AG04450 (cell line): Measurements from ENCODE around the gene CNIH3. TPM values are rescaled to one million over a fixed set of nuclear protein-coding genes. Genes with fewer than 3 reads are reported as not detected.

ENCODE experiments used
- CTCF ChIA-PET: fragments of 300-600, 350-600 bp; formaldehyde crosslinking; extraction: SDS; loops from one replicate; lab custom pipeline; 2022; ENCODE audit warnings: antibody characterized with exemption, inconsistent platforms; lab: Charles Lee
- POLR2A ChIA-PET: fragments of 350-600 bp; formaldehyde crosslinking; extraction: SDS; loops from one replicate; lab custom pipeline; 2021; ENCODE audit warnings: antibody characterized with exemption, inconsistent platforms; lab: Yijun Ruan, JAX
- DNase-seq: peaks from one replicate; pipeline ENCODE4 v3.0.0-alpha.2; 2011; ENCODE audit warnings: low read depth, low spot score
- H3K27ac ChIP-seq: one replicate; pipeline ENCODE4 v1.5.1; 2012; ENCODE audit warnings: low read depth, low read length, control low read depth
- H3K27me3 ChIP-seq: one replicate; pipeline ENCODE4 v1.6.0; 2012; ENCODE audit warnings: low read length; ENCODE audit not compliant: control insufficient read depth, insufficient read depth
- H3K4me3 ChIP-seq: 2 replicates; pipeline ENCODE4 v1.5.1; 2011; ENCODE audit warnings: mild to moderate bottlenecking, low read depth, low read length, control low read depth
- H3K9me3 ChIP-seq: 2 replicates; pipeline ENCODE4 v1.5.1; 2012; ENCODE audit warnings: low read length; ENCODE audit not compliant: control insufficient read depth, insufficient read depth
- polyA plus RNA-seq: library from polyadenylated mRNA; depleted of rRNA; stranded (reverse); fragments of >200 nt; gene quantifications from 2 replicates; pipeline ENCODE4 v1.2.3, GENCODE V29; 2011
- TF ChIP-seq, protein P1 (sequence below): IDR thresholded peaks from 2 replicates; pipeline ENCODE4 v1.5.1; 2011; ENCODE audit warnings: low read depth, low read length, control low read depth, inconsistent platforms

Gene CNIH3
- polyA plus RNA-seq, 1 experiment, result 6.5 TPM

DNA sequence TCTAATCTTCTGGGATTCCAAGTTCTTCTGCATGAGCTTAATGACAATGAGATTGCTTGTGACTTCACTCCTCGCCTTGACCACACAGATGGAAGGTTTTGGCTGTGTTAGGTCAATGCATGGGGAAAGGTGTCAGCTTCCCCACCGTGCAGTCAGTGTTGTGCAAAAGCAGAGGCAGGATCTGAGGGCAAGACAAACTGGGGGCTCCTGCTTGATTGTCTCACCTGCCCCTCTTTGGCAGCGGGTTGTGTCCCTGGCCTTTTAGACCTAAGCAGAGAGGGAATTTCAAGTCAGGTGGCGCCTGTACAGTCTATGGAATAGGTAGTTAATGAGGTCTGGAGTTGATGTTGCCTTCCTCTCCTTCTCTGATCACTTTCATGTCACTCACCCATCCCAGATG lies 150.1 kb downstream of the CNIH3 start:
- TF ChIP-seq, protein P1, sequence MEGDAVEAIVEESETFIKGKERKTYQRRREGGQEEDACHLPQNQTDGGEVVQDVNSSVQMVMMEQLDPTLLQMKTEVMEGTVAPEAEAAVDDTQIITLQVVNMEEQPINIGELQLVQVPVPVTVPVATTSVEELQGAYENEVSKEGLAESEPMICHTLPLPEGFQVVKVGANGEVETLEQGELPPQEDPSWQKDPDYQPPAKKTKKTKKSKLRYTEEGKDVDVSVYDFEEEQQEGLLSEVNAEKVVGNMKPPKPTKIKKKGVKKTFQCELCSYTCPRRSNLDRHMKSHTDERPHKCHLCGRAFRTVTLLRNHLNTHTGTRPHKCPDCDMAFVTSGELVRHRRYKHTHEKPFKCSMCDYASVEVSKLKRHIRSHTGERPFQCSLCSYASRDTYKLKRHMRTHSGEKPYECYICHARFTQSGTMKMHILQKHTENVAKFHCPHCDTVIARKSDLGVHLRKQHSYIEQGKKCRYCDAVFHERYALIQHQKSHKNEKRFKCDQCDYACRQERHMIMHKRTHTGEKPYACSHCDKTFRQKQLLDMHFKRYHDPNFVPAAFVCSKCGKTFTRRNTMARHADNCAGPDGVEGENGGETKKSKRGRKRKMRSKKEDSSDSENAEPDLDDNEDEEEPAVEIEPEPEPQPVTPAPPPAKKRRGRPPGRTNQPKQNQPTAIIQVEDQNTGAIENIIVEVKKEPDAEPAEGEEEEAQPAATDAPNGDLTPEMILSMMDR, result no peak
- H3K9me3 ChIP-seq, result no peaks in the 10 kb centered on the region
- H3K4me3 ChIP-seq, result no peak overlapping the region
- CTCF ChIA-PET, result no interaction called here
- DNase-seq, result no peak
- H3K27ac ChIP-seq, result no peak overlapping the region
- H3K27me3 ChIP-seq, result peaks cover 3% of the 10 kb centered on the region
- POLR2A ChIA-PET, result no interaction called here

DNA sequence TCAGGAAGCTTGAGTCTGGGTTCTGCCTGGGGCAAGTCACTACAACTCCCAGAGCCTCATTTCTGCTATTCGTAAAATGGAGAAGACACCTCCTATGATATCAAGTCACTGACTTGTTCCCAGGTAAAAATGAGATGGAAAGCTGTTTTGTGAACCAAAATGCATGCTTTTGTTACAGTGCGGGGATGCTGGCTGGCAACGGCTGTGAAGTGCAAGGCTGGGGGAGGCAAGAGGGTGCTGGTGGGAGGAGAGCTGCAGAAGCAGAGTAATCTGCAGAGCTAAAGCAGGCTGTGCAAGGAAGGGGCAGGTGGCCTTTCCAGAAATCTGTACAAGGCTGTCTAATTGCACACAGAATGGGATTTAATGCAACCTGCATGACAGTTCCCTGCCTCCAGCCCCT lies 150.9 kb downstream of the CNIH3 start:
- Histone ChIP-seq H3K4me3 (no peak overlapping the region), H3K27ac (no peak overlapping the region), H3K27me3 (peaks cover 3% of the 10 kb centered on the region), H3K9me3 (no peaks in the 10 kb centered on the region)
- CTCF ChIA-PET, result no interaction called here
- TF ChIP-seq, protein P1, result no peak
- DNase-seq, result no peak
- POLR2A ChIA-PET, result no interaction called here

DNA sequence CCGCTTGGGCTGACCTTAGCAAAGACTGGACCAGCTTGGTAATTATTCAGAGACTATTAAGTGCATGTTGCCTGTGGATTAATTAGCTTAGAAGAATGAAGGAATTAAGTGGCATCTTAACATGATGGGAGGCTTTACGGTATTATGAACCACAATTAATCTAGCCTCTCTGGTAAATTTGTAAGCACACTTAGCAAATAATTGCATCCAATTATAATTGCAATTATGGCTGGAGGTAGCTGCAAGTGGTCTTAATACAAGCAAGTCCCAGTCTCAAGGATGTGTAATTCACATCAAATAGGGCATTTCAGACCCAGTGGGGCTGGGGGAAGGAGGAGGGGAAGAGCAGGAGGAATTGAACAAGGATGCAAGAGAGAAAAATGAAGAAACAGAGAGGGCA lies 151.6 kb downstream of the CNIH3 start:
- Histone ChIP-seq H3K27ac (no peak overlapping the region), H3K4me3 (no peak overlapping the region), H3K27me3 (peaks cover 3% of the 10 kb centered on the region), H3K9me3 (no peaks in the 10 kb centered on the region)
- ChIA-PET POLR2A (no interaction called here), CTCF (interaction anchor here (0.6 kb wide), 1 partner anchor 457 kb away, joined by 3 read pairs; no protein-coding TSS in a partner anchor)
- DNase-seq, result no peak
- TF ChIP-seq, protein P1, result no peak

DNA sequence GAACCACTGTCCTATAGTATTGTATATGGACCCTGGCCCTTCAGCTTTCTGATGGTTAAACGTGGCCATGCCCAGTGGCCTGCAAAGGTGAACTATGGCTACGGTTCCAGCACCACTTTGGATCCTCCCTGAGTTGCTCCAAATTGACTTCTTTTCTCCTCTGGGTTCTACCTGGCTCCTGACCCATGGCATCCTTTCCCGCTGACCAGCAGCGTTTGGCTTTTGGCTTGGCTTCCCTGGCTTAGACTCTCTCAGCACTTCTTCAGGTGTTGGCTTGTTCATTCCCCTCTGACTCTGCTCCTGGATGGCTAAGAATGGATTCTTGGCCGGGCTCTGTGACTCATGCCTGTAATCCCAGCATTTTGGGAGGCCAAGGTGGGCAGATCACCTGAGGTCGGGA lies 152.9 kb downstream of the CNIH3 start:
- H3K27ac ChIP-seq, result no peak overlapping the region
- H3K9me3 ChIP-seq, result no peaks in the 10 kb centered on the region
- peaks cover 3% of the 10 kb centered on the region for H3K27me3 ChIP-seq
- no peak overlapping the region for H3K4me3 ChIP-seq
- ChIA-PET CTCF (interaction anchor here (1.1 to 2.1 kb wide), 2 partner anchors 82 to 255 kb away, joined by 4 to 7 read pairs; no protein-coding TSS in a partner anchor), POLR2A (no interaction called here)
- TF ChIP-seq, protein P1, result no peak
- DNase-seq, result no peak

DNA sequence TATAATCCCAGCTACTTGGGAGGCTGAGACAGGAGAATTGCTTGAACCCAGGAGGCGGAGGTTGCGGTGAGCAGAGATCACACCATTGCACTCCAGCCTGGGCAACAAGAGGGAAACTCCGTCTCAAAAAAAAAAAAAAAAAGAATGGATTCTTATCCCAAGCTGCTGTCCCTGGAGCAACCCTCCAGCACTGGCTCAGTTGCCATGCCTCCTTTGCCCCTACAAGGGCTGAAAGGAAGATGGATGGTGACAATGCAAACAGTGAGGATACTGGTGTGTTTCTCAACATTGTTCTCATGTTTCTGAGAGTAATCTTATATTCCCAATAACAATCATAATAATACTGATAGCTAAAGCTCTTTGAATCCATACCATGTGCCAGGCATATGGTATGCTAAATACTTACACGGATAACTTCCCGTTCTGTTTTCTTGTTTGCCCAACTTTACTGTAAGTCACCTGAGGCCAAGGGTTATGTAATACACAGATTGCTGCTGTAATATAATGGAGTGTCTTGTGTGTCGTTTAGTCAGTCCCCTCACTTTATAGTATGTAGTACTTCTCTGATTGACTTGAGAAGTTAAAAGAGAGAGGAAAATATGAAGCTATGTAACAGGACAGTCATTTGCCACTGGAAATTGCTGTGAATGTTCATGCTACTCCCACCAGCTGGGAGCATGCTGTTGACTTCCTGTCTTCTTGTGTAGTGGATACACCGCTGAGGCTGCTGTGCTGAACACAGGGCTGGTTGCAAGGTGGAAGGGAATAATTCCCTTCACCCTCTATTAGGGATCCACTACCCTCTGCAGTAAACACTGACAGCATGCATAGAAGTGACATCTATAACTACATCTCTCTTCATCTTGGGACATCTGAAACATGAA lies 153.6 kb downstream of the CNIH3 start:
- no peaks in the 10 kb centered on the region for H3K9me3 ChIP-seq
- TF ChIP-seq, protein P1, result no peak
- peak overlapping the region; percentile 13 for H3K27ac ChIP-seq
- no peak overlapping the region for H3K4me3 ChIP-seq
- no peak for DNase-seq
- ChIA-PET CTCF (interaction anchor here (1.1 to 2.1 kb wide), 3 partner anchors 81 to 256 kb away, joined by 4 to 7 read pairs (median 5); no protein-coding TSS in a partner anchor), POLR2A (no interaction called here)
- peaks cover 3% of the 10 kb centered on the region for H3K27me3 ChIP-seq
